Uterus (tissue), 4 donors: ENCODE data around the gene PVALB. TPM values are rescaled to one million over a fixed set of nuclear protein-coding genes. Genes with fewer than 3 reads are reported as not detected.

Experiments
- DNase-seq, 2 donors: peaks; one replicate each; pipeline ENCODE4 v3.0.0-alpha.2; 2019 to 2020
- H3K27ac ChIP-seq, 2 donors: fragments of 200-600 bp; sonication (generic); 1 replicate in 1 of 2; 2 replicates in 1 of 2; pipeline ENCODE4 v1.5.1; 2016 to 2018
- H3K27me3 ChIP-seq, 2 donors: fragments of 200-600 bp; sonication (generic); one replicate each; pipeline ENCODE4 v1.5.1; 2018 to 2019; ENCODE audit warnings: control low read depth in 1 of 2
- H3K36me3 ChIP-seq, 2 donors: fragments of 200-600 bp; sonication (generic); one replicate each; pipeline ENCODE4 v1.5.1; 2019; ENCODE audit warnings: control low read depth in 1 of 2
- H3K4me1 ChIP-seq, 2 donors: fragments of 200-600 bp; sonication (generic); one replicate each; pipeline ENCODE4 v1.5.1; 2018 to 2019; ENCODE audit warnings: control low read depth in 1 of 2
- H3K4me3 ChIP-seq, 2 donors: fragments of 200-600 bp; sonication (generic); 1 replicate in 1 of 2; 2 replicates in 1 of 2; pipeline ENCODE4 v1.5.1; 2018 to 2019; ENCODE audit warnings: mild to moderate bottlenecking in 1 of 2
- H3K9me3 ChIP-seq, 2 donors: fragments of 200-600 bp; sonication (generic); one replicate each; pipeline ENCODE4 v1.5.1; 2019; ENCODE audit warnings: control low read depth in 1 of 2
- CTCF ChIP-seq, 4 experiments: fragments of 200-600 bp in 2 of 4; fragments of 450-650 bp in 2 of 4; sonication (generic) in 2 of 4; IDR thresholded peaks; one replicate each; pipeline ENCODE4 v1.5.1; 2016 to 2019; ENCODE audit warnings: antibody characterized with exemption in 4 of 4, mild to moderate bottlenecking in 2 of 4, moderate library complexity in 1 of 4
- POLR2A ChIP-seq, 2 donors: fragments of 450-650 bp; IDR thresholded peaks; one replicate each; pipeline ENCODE4 v1.6.1; 2016; ENCODE audit warnings: antibody characterized with exemption in 2 of 2, mild to moderate bottlenecking in 1 of 2, moderate library complexity in 1 of 2
- intact Hi-C: fragments of 100-400 bp; cut with DNase I; formaldehyde crosslinking; loops from one replicate; pipeline ENCODE4 v1.15.1; 2023; ENCODE audit warnings: low total_unique reads
- total RNA-seq, 4 donors: library from RNA; depleted of rRNA in 3 of 4; stranded (reverse); fragments of >200 nt in 3 of 4; gene quantifications; one replicate each; pipeline versions ENCODE4 v1.1.0 to v1.2.4, GENCODE V29; 2014 to 2023
- donor health status: DM: yes; HTN: yes; CAD: no.

The PVALB gene
- total RNA-seq, 4 donors from 2014 or later: 2.3 TPM; not detected in 3

- Histone ChIP-seq H3K27ac (no peak overlapping the region), H3K36me3 (no peaks in the 10 kb centered on the region), H3K9me3 (no peaks in the 10 kb centered on the region), H3K27me3 (no peaks in the 10 kb centered on the region), H3K4me3 (no peak overlapping the region), H3K4me1 (no peaks in the 10 kb centered on the region)
- DNase-seq: no peak
- no peak for TF ChIP-seq POLR2A (IDR thresholded peaks at IDR 0.05)
- no peak for TF ChIP-seq CTCF (IDR thresholded peaks at IDR 0.05)
- intact Hi-C loops: no loop called here
Observed at GRCh38 chr22:36768141-36768540, 48.7 kb downstream of the PVALB start.

- intact Hi-C loops: no loop called here
- Histone ChIP-seq H3K4me1 (no peaks in the 10 kb centered on the region), H3K27me3 (no peaks in the 10 kb centered on the region), H3K4me3 (no peak overlapping the region), H3K27ac (no peak overlapping the region), H3K36me3 (no peaks in the 10 kb centered on the region), H3K9me3 (no peaks in the 10 kb centered on the region)
- no peak for TF ChIP-seq CTCF (IDR thresholded peaks at IDR 0.05)
- TF ChIP-seq POLR2A (IDR thresholded peaks at IDR 0.05): no peak
- DNase-seq: no peak
Observed at GRCh38 chr22:36767035-36767775, 49.6 kb downstream of the PVALB start.

GRCh38 chr22:36765943-36766450 is 50.8 kb downstream of the PVALB start:
- no peak for TF ChIP-seq POLR2A (IDR thresholded peaks at IDR 0.05)
- no peak for TF ChIP-seq CTCF (IDR thresholded peaks at IDR 0.05)
- Histone ChIP-seq H3K27me3 (no peaks in the 10 kb centered on the region), H3K4me3 (no peak overlapping the region), H3K36me3 (no peaks in the 10 kb centered on the region), H3K4me1 (no peaks in the 10 kb centered on the region), H3K9me3 (no peaks in the 10 kb centered on the region), H3K27ac (no peak overlapping the region)
- intact Hi-C loops: no loop called here
- no peak for DNase-seq

- no peak for TF ChIP-seq POLR2A (IDR thresholded peaks at IDR 0.05)
- TF ChIP-seq CTCF (IDR thresholded peaks at IDR 0.05): no peak
- intact Hi-C loops: no loop called here
- Histone ChIP-seq H3K4me1 (no peaks in the 10 kb centered on the region), H3K4me3 (no peak overlapping the region), H3K27me3 (no peaks in the 10 kb centered on the region), H3K36me3 (no peaks in the 10 kb centered on the region), H3K9me3 (no peaks in the 10 kb centered on the region), H3K27ac (no peak overlapping the region)
- DNase-seq: no peak
Observed at GRCh38 chr22:36765131-36765942, 51.5 kb downstream of the PVALB start.

- Histone ChIP-seq H3K4me1 (no peaks in the 10 kb centered on the region), H3K4me3 (no peak overlapping the region), H3K9me3 (no peaks in the 10 kb centered on the region), H3K27me3 (no peaks in the 10 kb centered on the region), H3K27ac (no peak overlapping the region), H3K36me3 (no peaks in the 10 kb centered on the region)
- no peak for DNase-seq
- intact Hi-C loops: no loop called here
- no peak for TF ChIP-seq POLR2A (IDR thresholded peaks at IDR 0.05)
- TF ChIP-seq CTCF (IDR thresholded peaks at IDR 0.05): no peak
Observed at GRCh38 chr22:36764641-36765040, 52.2 kb downstream of the PVALB start.
